ENCODE measurements around the gene GNAQ. TPM values are rescaled to one million over a fixed set of nuclear protein-coding genes. Genes with fewer than 3 reads are reported as not detected.
"Not testable (repeated sequence)": the region's sequence is repeated elsewhere in the genome, so short reads cannot be mapped to it uniquely, and the experiment has no call there.

The GNAQ gene
- total RNA-seq, 4 donors from 2014 or later: 64.0 to 80.4 (median 69.2) TPM

DNA sequence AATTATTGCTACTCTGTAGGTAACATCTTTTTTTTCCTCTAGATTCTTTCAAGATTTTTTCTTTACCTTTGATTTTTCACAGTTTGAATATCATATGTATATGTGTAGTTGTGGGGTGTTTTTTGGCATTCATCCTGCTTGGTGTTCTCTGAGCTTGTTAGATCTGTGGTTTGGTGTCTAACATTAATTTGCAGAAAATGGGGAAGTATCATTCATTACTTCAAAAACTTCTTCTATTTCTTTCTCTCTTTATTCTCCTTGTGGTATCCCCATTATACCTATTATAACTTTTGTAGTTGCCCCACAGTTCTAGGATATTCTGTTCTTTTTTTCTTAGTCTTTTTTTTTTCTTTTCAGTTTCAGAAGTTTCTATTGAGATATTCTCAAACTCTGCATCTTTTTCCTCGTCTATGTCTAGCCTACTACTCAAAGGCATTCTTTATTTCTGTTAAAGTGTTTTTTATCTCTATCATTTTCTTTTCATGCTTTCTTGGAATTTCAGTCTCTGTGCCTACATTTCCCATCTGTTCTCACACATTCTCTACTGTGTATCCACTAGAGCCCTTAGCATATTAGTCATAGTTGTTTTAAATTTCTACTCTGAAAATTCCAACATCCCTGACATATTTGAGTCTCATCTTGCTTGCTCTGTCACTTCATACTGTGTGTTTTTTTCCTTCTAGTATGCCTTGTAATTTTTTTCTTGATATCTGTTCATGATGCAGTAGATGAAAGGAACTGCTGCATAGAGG, 323.4 kb downstream of the GNAQ start:
- Histone ChIP-seq H3K4me1 (peaks cover 0 to 19% (median 11%) of the 10 kb centered on the region in 4 donors), H3K27ac (replicated peaks in 1 of 4) (peak overlapping the region in 2 of 4 donors; percentile 7 to 20), H3K4me3 (no peak overlapping the region), H3K9me3 (no peaks in the 10 kb centered on the region), H3K27me3 (no peaks in the 10 kb centered on the region), H3K36me3 (no peaks in the 10 kb centered on the region)
- intact Hi-C loops (cut with DNase I): no loop called here
- WGBS: 81% methylated on average over 1 of the region's 1 CpG
- TF ChIP-seq, protein P1, sequence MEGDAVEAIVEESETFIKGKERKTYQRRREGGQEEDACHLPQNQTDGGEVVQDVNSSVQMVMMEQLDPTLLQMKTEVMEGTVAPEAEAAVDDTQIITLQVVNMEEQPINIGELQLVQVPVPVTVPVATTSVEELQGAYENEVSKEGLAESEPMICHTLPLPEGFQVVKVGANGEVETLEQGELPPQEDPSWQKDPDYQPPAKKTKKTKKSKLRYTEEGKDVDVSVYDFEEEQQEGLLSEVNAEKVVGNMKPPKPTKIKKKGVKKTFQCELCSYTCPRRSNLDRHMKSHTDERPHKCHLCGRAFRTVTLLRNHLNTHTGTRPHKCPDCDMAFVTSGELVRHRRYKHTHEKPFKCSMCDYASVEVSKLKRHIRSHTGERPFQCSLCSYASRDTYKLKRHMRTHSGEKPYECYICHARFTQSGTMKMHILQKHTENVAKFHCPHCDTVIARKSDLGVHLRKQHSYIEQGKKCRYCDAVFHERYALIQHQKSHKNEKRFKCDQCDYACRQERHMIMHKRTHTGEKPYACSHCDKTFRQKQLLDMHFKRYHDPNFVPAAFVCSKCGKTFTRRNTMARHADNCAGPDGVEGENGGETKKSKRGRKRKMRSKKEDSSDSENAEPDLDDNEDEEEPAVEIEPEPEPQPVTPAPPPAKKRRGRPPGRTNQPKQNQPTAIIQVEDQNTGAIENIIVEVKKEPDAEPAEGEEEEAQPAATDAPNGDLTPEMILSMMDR (IDR thresholded peaks at IDR 0.05): no peak
- TF ChIP-seq POLR2A (IDR thresholded peaks at IDR 0.05; ENCODE audit: low read depth) (no peak), POLR2AphosphoS5 (IDR thresholded peaks at IDR 0.05) (no peak), EP300 (IDR thresholded peaks at IDR 0.05) (no peak)
- no peak for DNase-seq (ENCODE audit: extremely low spot score)

DNA sequence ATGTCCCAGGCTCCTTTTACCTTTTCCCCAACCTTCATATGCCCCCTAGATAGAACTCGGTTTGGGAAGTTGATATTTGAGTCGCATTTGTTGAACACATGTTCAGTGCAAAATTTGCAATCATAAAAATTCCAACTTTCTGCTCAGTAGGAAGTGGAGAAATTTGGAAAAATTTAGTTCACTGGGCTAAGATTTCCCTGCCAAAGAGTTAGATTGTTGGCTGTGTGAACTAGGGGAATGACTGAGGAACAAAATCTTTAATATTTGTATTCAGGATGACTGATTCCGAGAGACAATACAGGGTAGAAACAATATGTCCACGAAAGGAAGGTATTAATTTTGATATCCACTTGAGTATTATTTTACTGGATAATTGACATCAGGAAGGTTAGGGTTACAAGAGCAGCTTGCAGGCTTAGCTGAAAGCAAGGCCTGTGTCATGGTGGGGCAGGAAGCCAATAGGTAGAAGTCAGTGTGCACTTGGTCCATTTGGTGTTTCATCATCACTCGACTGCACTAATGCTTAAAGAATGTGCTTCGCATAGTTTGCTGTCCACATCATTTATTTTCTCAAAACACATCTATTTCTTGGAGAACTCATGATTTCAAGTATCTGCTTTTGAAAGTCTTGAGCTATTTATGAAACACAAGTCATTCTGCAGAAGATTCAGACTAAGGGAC, 324.1 kb downstream of the GNAQ start:
- TF ChIP-seq POLR2AphosphoS5 (IDR thresholded peaks at IDR 0.05) (peak; percentile 68 to 77), EP300 (IDR thresholded peaks at IDR 0.05) (no peak)
- intact Hi-C loops (cut with DNase I): no loop called here
- no peaks in the 10 kb centered on the region for H3K27me3 ChIP-seq
- H3K9me3 ChIP-seq: no peaks in the 10 kb centered on the region
- H3K4me1 ChIP-seq: peaks cover 0 to 15% (median 9%) of the 10 kb centered on the region in 4 donors
- H3K27ac ChIP-seq (replicated peaks in 1 of 4): peak overlapping the region in 3 of 4 donors; percentile 10 to 20 (median 11)
- H3K4me3 ChIP-seq: no peak overlapping the region
- DNase-seq (ENCODE audit: extremely low spot score): no peak
- 69% methylated on average over 6 of the region's 6 CpGs for WGBS
- no peaks in the 10 kb centered on the region for H3K36me3 ChIP-seq

DNA sequence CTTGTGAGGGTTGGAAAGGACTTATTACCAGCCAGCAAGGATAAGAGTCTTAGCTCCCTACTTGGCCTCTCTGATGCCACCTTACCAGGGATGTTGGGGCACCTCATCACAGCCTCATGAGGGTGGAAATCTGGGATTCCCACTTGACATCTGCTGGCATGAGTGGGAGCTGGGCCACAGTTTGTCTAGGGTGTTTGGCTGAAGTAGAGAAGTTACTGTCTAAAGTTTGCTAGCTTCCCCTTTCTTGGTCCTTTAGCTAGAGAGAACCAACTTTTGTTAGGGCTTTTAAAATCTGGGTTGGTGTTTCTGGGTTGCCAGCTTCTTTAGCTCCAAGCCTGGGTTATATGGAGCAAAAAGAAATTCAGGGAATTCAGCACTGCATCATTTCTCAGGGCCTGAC, 326.0 kb downstream of the GNAQ start:
- TF ChIP-seq EP300 (IDR thresholded peaks at IDR 0.05): no peak
- no peak for TF ChIP-seq POLR2A (IDR thresholded peaks at IDR 0.05; ENCODE audit: low read depth)
- TF ChIP-seq, protein P1 (IDR thresholded peaks at IDR 0.05): no peak
- no peak for TF ChIP-seq POLR2AphosphoS5 (IDR thresholded peaks at IDR 0.05)
- H3K4me1 ChIP-seq: peaks cover 0 to 14% (median 5%) of the 10 kb centered on the region in 4 donors
- H3K36me3 ChIP-seq: no peaks in the 10 kb centered on the region
- intact Hi-C loops (cut with DNase I): no loop called here
- no peaks in the 10 kb centered on the region for H3K9me3 ChIP-seq
- H3K4me3 ChIP-seq: no peak overlapping the region
- no peak overlapping the region for H3K27ac ChIP-seq (replicated peaks in 1 of 4)
- no peaks in the 10 kb centered on the region for H3K27me3 ChIP-seq
- DNase-seq (ENCODE audit: extremely low spot score): no peak

DNA sequence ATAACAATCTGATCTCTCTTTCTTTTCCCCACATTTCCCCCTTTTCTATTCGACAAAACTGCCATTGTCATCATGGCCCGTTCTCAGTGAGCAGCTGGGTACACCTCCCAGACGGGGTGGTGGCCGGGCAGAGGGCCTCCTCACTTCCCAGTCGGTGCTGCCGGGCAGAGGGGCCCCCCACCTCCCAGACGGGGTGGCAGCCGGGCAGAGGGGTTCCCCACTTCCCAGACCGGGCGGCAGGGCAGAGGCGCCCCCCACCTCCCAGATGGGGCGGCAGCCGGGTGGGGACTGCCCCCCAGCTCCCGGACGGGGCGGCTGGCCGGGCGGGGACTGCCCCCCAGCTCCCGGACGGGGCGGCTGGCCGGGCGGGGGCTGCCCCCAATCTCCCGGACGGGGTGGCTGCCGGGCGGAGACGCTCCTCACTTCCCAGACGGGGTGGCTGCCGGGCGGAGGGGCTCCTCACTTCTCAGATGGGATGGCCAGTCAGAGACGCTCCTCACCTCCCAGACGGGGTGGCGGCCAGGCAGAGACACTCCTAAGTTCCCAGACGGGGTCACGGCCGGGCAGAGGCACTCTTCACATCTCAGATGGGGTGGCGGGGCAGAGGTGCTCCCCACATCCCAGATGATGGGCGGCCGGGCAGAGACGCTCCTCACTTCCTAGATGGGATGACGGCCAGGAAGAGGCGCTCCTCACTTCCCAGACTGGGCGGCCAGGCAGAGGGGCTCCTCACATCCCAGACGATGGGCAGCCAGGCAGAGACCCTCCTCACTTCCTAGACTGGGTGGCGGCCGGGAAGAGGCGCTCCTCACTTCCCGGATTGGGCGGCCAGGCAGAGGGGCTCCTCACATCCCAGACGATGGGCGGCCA, 328.9 kb downstream of the GNAQ start:
- intact Hi-C loops (cut with DNase I); H3K4me3 ChIP-seq; H3K4me1 ChIP-seq; H3K27me3 ChIP-seq; H3K27ac ChIP-seq (replicated peaks in 1 of 4); H3K9me3 ChIP-seq; DNase-seq (ENCODE audit: extremely low spot score); H3K36me3 ChIP-seq: not testable (repeated sequence)
- WGBS: 93% methylated on average over 30 of the region's 52 CpGs

DNA sequence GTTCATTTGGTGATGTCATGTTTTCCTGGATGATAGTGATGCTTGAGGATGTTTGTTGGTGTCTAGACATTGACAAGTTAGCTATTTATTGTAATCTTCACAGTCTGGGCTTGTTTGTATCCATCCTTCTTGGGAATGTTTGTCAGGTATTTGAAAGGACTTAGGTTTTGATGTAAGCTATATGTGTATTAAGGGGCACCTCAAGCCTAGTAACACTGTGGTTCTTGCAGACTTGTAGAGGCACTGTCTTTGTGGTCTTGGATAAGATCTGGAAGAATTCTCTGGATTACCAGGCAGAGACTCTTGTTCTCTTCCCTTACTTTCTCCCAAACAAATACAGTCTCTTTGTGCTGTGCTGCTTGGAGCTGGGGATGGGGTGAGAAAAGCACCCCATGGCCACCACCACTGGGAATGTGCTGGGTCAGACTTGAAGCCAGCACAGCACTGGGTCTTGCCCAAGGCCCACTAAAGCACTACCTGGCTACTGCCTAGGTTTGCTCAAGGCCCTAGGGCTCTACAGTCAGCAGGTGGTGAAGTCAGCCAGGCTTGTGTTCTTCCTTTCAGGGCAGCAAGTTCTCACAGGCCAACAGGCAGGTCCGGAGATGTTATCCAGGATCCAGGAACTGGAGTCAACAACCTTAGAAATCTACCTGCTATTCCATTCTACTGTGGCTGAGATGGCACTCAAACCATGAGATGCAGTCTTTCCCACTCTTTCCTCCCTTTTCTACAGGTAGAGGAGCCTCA, 334.2 kb downstream of the GNAQ start:
- no peak for DNase-seq (ENCODE audit: extremely low spot score)
- no peaks in the 10 kb centered on the region for H3K36me3 ChIP-seq
- peaks cover 0 to 14% (median 3%) of the 10 kb centered on the region in 4 donors for H3K9me3 ChIP-seq
- no peak overlapping the region for H3K4me3 ChIP-seq
- H3K4me1 ChIP-seq: no peaks in the 10 kb centered on the region
- TF ChIP-seq POLR2AphosphoS5 (IDR thresholded peaks at IDR 0.05) (no peak), POLR2A (IDR thresholded peaks at IDR 0.05; ENCODE audit: low read depth) (no peak), EP300 (IDR thresholded peaks at IDR 0.05) (no peak)
- TF ChIP-seq, protein P1 (IDR thresholded peaks at IDR 0.05): no peak
- WGBS: 80% methylated on average over 1 of the region's 1 CpG
- H3K27ac ChIP-seq (replicated peaks in 1 of 4): no peak overlapping the region
- intact Hi-C loops (cut with DNase I): no loop called here
- H3K27me3 ChIP-seq: no peaks in the 10 kb centered on the region

DNA sequence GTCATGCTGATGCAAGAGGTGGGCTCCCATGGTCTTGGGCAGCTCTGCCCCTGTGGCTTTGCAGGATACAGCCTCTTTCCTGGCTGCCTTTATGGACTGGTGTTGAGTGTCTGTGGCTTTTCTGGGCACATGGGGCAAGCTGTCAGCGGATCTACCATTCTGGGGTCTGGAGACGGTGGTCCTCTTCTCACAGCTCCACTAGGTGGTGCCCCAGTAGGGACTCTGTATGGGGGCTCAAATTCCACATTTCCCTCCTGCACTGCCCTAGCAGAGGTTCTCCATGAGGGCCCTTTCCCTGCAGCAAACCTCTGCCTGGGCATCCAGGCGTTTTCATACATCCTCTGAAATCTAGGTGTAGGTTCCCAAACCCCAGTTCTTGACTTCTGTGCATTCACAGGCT, 340.9 kb downstream of the GNAQ start:
- WGBS: 88% methylated on average over 3 of the region's 3 CpGs
- intact Hi-C loops (cut with DNase I): not testable (repeated sequence)

DNA sequence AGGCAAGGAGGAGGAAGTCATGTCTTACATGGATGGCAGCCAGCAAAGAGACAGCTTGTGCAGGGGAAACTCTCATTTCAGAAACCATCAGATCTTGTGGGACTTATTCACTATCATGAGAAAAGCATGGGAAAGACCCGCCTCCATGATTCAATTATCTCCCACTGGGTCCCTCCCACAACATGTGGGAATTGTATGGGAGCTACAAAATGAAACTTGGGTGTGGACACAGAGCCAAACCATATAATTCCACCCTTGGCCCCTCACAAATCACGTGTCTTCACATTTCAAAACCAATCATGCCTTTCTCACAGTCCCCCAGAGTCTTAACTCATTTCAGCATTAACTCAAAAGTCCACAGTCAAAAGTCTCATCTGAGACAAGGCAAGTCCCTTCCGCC, 341.5 kb downstream of the GNAQ start:
- 94% methylated on average over 3 of the region's 3 CpGs for WGBS
- H3K4me3 ChIP-seq; H3K27me3 ChIP-seq; H3K27ac ChIP-seq (replicated peaks in 1 of 4); H3K4me1 ChIP-seq; H3K9me3 ChIP-seq; DNase-seq (ENCODE audit: extremely low spot score); intact Hi-C loops (cut with DNase I); H3K36me3 ChIP-seq: not testable (repeated sequence)

More for the DNA sequence above, 340.9 kb downstream of the GNAQ start:
- not testable (repeated sequence) for H3K27me3 ChIP-seq; H3K4me1 ChIP-seq; H3K4me3 ChIP-seq; H3K36me3 ChIP-seq; H3K9me3 ChIP-seq; H3K27ac ChIP-seq (replicated peaks in 1 of 4); DNase-seq (ENCODE audit: extremely low spot score)

DNA sequence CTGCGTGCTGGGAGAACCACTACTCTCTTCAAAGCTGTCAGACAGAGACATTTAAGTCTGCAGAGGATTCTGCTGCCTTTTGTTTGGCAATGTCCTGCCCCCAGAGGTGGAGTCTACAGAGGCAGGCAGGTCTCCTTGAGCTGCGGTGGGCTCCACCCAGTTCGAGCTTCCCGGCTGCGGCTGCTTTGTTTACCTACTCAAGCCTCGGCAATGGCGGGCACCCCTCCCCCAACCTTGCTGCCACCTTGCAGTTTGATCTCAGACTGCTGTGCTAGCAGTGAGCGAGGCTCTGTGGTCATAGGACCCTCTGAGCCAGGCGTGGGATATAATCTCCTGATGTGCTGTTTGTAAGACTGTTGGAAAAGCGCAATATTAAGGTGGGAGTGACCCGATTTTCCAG, 343.9 kb downstream of the GNAQ start:
- not testable (repeated sequence) for H3K4me1 ChIP-seq

More for the DNA sequence above, 343.9 kb downstream of the GNAQ start:
- DNase-seq (ENCODE audit: extremely low spot score); H3K36me3 ChIP-seq; H3K9me3 ChIP-seq; H3K27me3 ChIP-seq; H3K27ac ChIP-seq (replicated peaks in 1 of 4); H3K4me3 ChIP-seq; intact Hi-C loops (cut with DNase I): not testable (repeated sequence)
- WGBS: 97% methylated on average over 9 of the region's 11 CpGs
